Measurements from ENCODE around the gene TEAD4. TPM values are rescaled to one million over a fixed set of nuclear protein-coding genes. Genes with fewer than 3 reads are reported as not detected.

The TEAD4 gene
- total RNA-seq, 1 experiment from 2014 or later, result 43.2 TPM

- no peak for TF ChIP-seq CEBPB (IDR thresholded peaks at IDR 0.05; ENCODE audit: low read depth)
- no peak for TF ChIP-seq RAD21 (IDR thresholded peaks at IDR 0.05; ENCODE audit: low read depth)
- no peak for TF ChIP-seq ZFX (IDR thresholded peaks at IDR 0.05)
- TF ChIP-seq SIN3A (IDR thresholded peaks at IDR 0.05; ENCODE audit: low read depth), result no peak
- TF ChIP-seq MAX (IDR thresholded peaks at IDR 0.05), result no peak
Measured at GRCh38 chr12:2998789-2999264, 39.6 kb downstream of the TEAD4 start (continued).

DNA sequence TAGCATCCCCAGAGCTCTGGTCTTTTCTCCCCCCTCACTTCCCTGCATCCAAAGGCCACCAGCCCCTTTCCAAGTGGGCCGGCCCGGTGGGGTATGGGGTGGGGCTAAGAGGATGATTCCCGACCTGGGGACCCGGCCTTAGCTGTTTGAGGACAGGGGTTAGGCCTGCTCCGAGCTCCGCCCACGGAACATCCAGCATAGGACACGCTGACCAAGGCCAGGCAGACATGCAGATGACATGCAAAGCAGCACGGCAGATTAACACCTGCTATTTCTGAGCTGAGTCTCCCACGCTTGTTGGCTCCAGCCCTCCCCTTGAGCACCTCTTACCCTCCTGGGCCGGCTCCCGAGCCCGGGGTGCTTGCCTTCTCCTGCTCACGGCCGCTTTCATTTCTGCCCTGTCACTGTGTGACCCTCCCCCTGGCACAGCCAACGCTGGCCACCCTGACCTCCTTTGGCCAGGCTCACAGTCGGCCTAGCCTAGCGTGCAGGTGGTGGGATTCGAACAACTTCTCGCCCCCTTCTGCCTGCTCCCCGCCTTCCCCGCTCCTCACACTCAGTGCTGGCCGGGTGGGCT is 40.2 kb downstream of the TEAD4 start:
- ChIA-PET CTCF (no interaction called here), RAD21 (ENCODE audit: low non-redundant PET in 1 of 2, low total read pairs in 2 of 2, uncharacterized antibody in 2 of 2, unreplicated experiment in 2 of 2) (no interaction called here), POLR2A (no interaction called here)
- Histone ChIP-seq H3K27me3 (ENCODE audit: insufficient read depth, low read length) (no peaks in the 10 kb centered on the region), H3K4me2 (ENCODE audit: low read length) (no peak overlapping the region), H3K4me1 (ENCODE audit: control insufficient read depth in 1 of 2, insufficient read depth in 2 of 2, low read length in 2 of 2) (no peaks in the 10 kb centered on the region), H3K9ac (ENCODE audit: low read length) (no peak overlapping the region), H3K79me2 (ENCODE audit: insufficient read depth, low read length) (peaks cover 14% of the 10 kb centered on the region; the same call in 1 of the 2 replicates), H3K9me2 (ENCODE audit: insufficient read depth) (no peaks in the 10 kb centered on the region), H3K27ac (ENCODE audit: low read depth, low read length) (no peak overlapping the region), H2AFZ (ENCODE audit: low read depth, low read length, poor library complexity, severe bottlenecking) (no peak overlapping the region), H3K9me3 (ENCODE audit: control insufficient read depth in 1 of 2, insufficient read depth in 1 of 2, low read depth in 1 of 2, low read length in 2 of 2) (no peaks in the 10 kb centered on the region), H3K4me3 (replicated peaks in 1 of 2; ENCODE audit: low read depth in 1 of 2, low read length in 2 of 2) (no peak overlapping the region), H3K36me3 (ENCODE audit: control insufficient read depth in 1 of 2, insufficient read depth in 2 of 2, low read length in 2 of 2) (peaks cover 3 to 17% of the 10 kb centered on the region in 2 experiments; a peak in 2 of 4 replicates), H4K20me1 (ENCODE audit: insufficient read depth) (no peaks in the 10 kb centered on the region)
- ATAC-seq (no peak), DNase-seq (ENCODE audit: low read depth, low spot score) (no peak)
- BruUV-seq (replicated peaks), result no TSS peak
- intact Hi-C loops (cut with micrococcal nuclease), result no loop called here
- TF ChIP-seq CBX3 (IDR thresholded peaks at IDR 0.05; ENCODE audit: low read depth) (no peak), EZH2phosphoT487 (IDR thresholded peaks at IDR 0.05; ENCODE audit: borderline replicate concordance) (no peak), POLR2AphosphoS5 (IDR thresholded peaks at IDR 0.05; ENCODE audit: low read depth, low read length) (no peak), EGR1 (IDR thresholded peaks at IDR 0.05; ENCODE audit: low read depth) (no peak), ZFX (IDR thresholded peaks at IDR 0.05) (no peak), JUND (IDR thresholded peaks at IDR 0.05) (no peak), YY1 (IDR thresholded peaks at IDR 0.05; ENCODE audit: extremely low read depth, insufficient replicate concordance, low read depth, low read length) (no peak), SIN3A (IDR thresholded peaks at IDR 0.05; ENCODE audit: low read depth) (no peak), SRF (IDR thresholded peaks at IDR 0.05; ENCODE audit: low read depth) (no peak), ELF1 (IDR thresholded peaks at IDR 0.05; ENCODE audit: borderline replicate concordance, low read depth) (no peak), REST (IDR thresholded peaks at IDR 0.05; ENCODE audit: low read depth) (no peak), CTCF (IDR thresholded peaks at IDR 0.05 in 2 of 3, conservative IDR thresholded peaks at IDR 0.05 in 1 of 3; ENCODE audit: borderline replicate concordance in 1 of 3, insufficient read depth in 1 of 3, low read depth in 2 of 3, low read length in 2 of 3) (no peak), POLR2A (IDR thresholded peaks at IDR 0.05; ENCODE audit: borderline replicate concordance, extremely low read depth, insufficient read depth, insufficient read length) (no peak), SP1 (IDR thresholded peaks at IDR 0.05; ENCODE audit: low read depth) (no peak), FOSL1 (IDR thresholded peaks at IDR 0.05; ENCODE audit: low read depth) (no peak)
